IMR-90 (cell line): ENCODE measurements around the gene SH3TC1. TPM values are rescaled to one million over a fixed set of nuclear protein-coding genes. Genes with fewer than 3 reads are reported as not detected.

ENCODE experiments used
- ATAC-seq: fragments of 200-7000 bp; cut with Tn5 transposase; 2 replicates; pipeline ENCODE4 v1.9.1; 2020; ENCODE audit warnings: low read depth, mild to moderate bottlenecking, moderate library complexity
- BruUV-seq: library from RNA; stranded (reverse); fragments of 400-500 nt; replicated peaks from 2 replicates; lab custom pipeline; 2021; lab: Mats Ljungman, UMichigan
- CTCF ChIA-PET: fragments of 300-600 bp; formaldehyde crosslinking; extraction: SDS; loops from one replicate; lab custom pipeline; 2021; ENCODE audit warnings: antibody characterized with exemption; lab: Yijun Ruan, JAX
- POLR2A ChIA-PET: fragments of 300-600 bp; sonication (Branson Sonifier 250); formaldehyde crosslinking; loops from one replicate; lab custom pipeline; 2022; ENCODE audit warnings: antibody characterized with exemption; ENCODE audit not compliant: unreplicated experiment; lab: Charles Lee
- DNase-seq: peaks from one replicate; pipeline ENCODE4 v3.0.0; 2013
- H2AFZ ChIP-seq: replicated peaks from 2 replicates; pipeline ENCODE3; 2013; ENCODE audit warnings: low read length, mild to moderate bottlenecking; ENCODE audit not compliant: poor library complexity
- H2AK5ac ChIP-seq: 2 replicates; pipeline ENCODE4 v1.6.1; 2013; ENCODE audit warnings: low read depth, low read length, inconsistent platforms
- H2AK9ac ChIP-seq: replicated peaks from 2 replicates; pipeline ENCODE3; 2013; ENCODE audit warnings: mild to moderate bottlenecking, low read depth, low read length, moderate library complexity; ENCODE audit not compliant: poor library complexity
- H2BK120ac ChIP-seq: 2 replicates; pipeline ENCODE4 v1.6.1; 2013; ENCODE audit warnings: low read depth, low read length, inconsistent platforms
- H2BK15ac ChIP-seq: 3 replicates; pipeline ENCODE4 v1.6.1; 2013; ENCODE audit warnings: low read depth, low read length, inconsistent platforms
- H2BK20ac ChIP-seq: 2 replicates; pipeline ENCODE4 v1.6.1; 2013; ENCODE audit warnings: low read depth, mild to moderate bottlenecking, inconsistent platforms, low read length, moderate library complexity
- H2BK5ac ChIP-seq: 2 replicates; pipeline ENCODE4 v1.6.1; 2013; ENCODE audit warnings: mild to moderate bottlenecking, low read depth, low read length, inconsistent platforms; ENCODE audit not compliant: poor library complexity, severe bottlenecking
- H3K14ac ChIP-seq: replicated peaks from 2 replicates; pipeline ENCODE4 v1.6.1; 2013; ENCODE audit warnings: low read depth, low read length, inconsistent platforms
- H3K18ac ChIP-seq: 2 replicates; pipeline ENCODE4 v1.6.1; 2013; ENCODE audit warnings: low read depth, low read length, control low read depth
- H3K23ac ChIP-seq: 2 replicates; pipeline ENCODE4 v1.6.1; 2013; ENCODE audit warnings: low read depth, low read length, inconsistent platforms
- H3K27ac ChIP-seq: 2 replicates; pipeline ENCODE4 v1.5.1; 2013; ENCODE audit warnings: mild to moderate bottlenecking, control low read depth, low read length; ENCODE audit not compliant: insufficient read depth
- H3K27me3 ChIP-seq: 2 replicates; pipeline ENCODE4 v1.6.1; 2013; ENCODE audit warnings: low read length; ENCODE audit not compliant: control insufficient read depth, insufficient read depth
- H3K36me3 ChIP-seq: 2 replicates; pipeline ENCODE4 v1.6.1; 2013; ENCODE audit warnings: low read length, mixed read lengths; ENCODE audit not compliant: control insufficient read depth, insufficient read depth
- H3K4ac ChIP-seq: 2 replicates; pipeline ENCODE4 v1.6.1; 2013; ENCODE audit warnings: low read depth, low read length, inconsistent platforms
- H3K4me1 ChIP-seq: 2 replicates; pipeline ENCODE4 v1.6.1; 2013; ENCODE audit warnings: low read length, mixed read lengths; ENCODE audit not compliant: control insufficient read depth, insufficient read depth
- H3K4me2 ChIP-seq: 2 replicates; pipeline ENCODE4 v1.6.1; 2013; ENCODE audit warnings: low read depth, mild to moderate bottlenecking, control low read depth, low read length, moderate library complexity
- H3K4me3 ChIP-seq: 2 replicates; pipeline ENCODE4 v1.5.1; 2013; ENCODE audit warnings: low read depth, mild to moderate bottlenecking, control low read depth, low read length, moderate library complexity; ENCODE audit not compliant: insufficient read depth
- H3K56ac ChIP-seq: 2 replicates; pipeline ENCODE4 v1.6.1; 2013; ENCODE audit warnings: low read length, inconsistent platforms; ENCODE audit not compliant: insufficient read depth; ENCODE audit errors: extremely low read depth
- H3K79me1 ChIP-seq, 2 experiments: 2 replicates each; pipeline ENCODE4 v1.6.1; 2013; ENCODE audit warnings: low read length in 2 of 2, inconsistent platforms in 1 of 2, low read depth in 1 of 2
- H3K9ac ChIP-seq: 2 replicates; pipeline ENCODE4 v1.6.1; 2013; ENCODE audit warnings: low read depth, low read length, control low read depth
- H3K9me1 ChIP-seq: 2 replicates; pipeline ENCODE4 v1.6.1; 2013; ENCODE audit warnings: low read length, inconsistent platforms; ENCODE audit not compliant: insufficient read depth
- H3K9me3 ChIP-seq: 2 replicates; pipeline ENCODE4 v1.6.1; 2013; ENCODE audit warnings: low read length; ENCODE audit not compliant: control insufficient read depth, insufficient read depth
- H4K20me1 ChIP-seq: 2 replicates; pipeline ENCODE4 v1.6.1; 2013; ENCODE audit warnings: low read length, inconsistent platforms; ENCODE audit not compliant: insufficient read depth
- H4K5ac ChIP-seq: 2 replicates; pipeline ENCODE4 v1.6.1; 2013; ENCODE audit warnings: mild to moderate bottlenecking, low read depth, low read length, control low read depth
- H4K8ac ChIP-seq, 2 experiments: 2 replicates each; pipeline ENCODE4 v1.6.1; 2013; ENCODE audit warnings: low read depth in 2 of 2, low read length in 2 of 2, control low read depth in 1 of 2, inconsistent platforms in 1 of 2
- H4K91ac ChIP-seq: 2 replicates; pipeline ENCODE4 v1.6.1; 2013; ENCODE audit warnings: low read depth, low read length, inconsistent platforms; ENCODE audit not compliant: insufficient read depth
- BHLHE40 ChIP-seq: fragments of 150-350 bp; IDR thresholded peaks from 2 replicates; pipeline ENCODE4 v1.6.1; 2016; ENCODE audit warnings: mild to moderate bottlenecking, low read depth, low read length
- CEBPB ChIP-seq: IDR thresholded peaks from 2 replicates; pipeline ENCODE4 v1.6.1; 2012; ENCODE audit warnings: low read depth, low read length, improper control_type of control experiment
- CHD1 ChIP-seq: IDR thresholded peaks from 2 replicates; pipeline ENCODE4 v1.6.1; 2012; ENCODE audit warnings: low read depth, low read length, improper control_type of control experiment
- FOS ChIP-seq: fragments of 150-350 bp; IDR thresholded peaks from 2 replicates; pipeline ENCODE4 v1.6.1; 2016; ENCODE audit warnings: low read depth, low read length
- MAFK ChIP-seq: IDR thresholded peaks from 2 replicates; pipeline ENCODE4 v1.6.1; 2012; ENCODE audit warnings: low read depth, low read length, improper control_type of control experiment
- MAZ ChIP-seq: IDR thresholded peaks from 2 replicates; pipeline ENCODE4 v1.6.1; 2012; ENCODE audit warnings: low read depth, mild to moderate bottlenecking, low read length, improper control_type of control experiment, moderate library complexity, borderline replicate concordance
- MXI1 ChIP-seq: IDR thresholded peaks from 2 replicates; pipeline ENCODE4 v1.6.1; 2012; ENCODE audit warnings: low read depth, mild to moderate bottlenecking, low read length, moderate library complexity, borderline replicate concordance
- NFE2L2 ChIP-seq: fragments of 150-350 bp; IDR thresholded peaks from 2 replicates; pipeline ENCODE4 v1.6.1; 2016; ENCODE audit warnings: low read depth, mild to moderate bottlenecking, low read length
- RAD21 ChIP-seq: IDR thresholded peaks from 2 replicates; pipeline ENCODE4 v1.6.1; 2012; ENCODE audit warnings: low read length, improper control_type of control experiment
- RCOR1 ChIP-seq: IDR thresholded peaks from 2 replicates; pipeline ENCODE4 v1.6.1; 2012; ENCODE audit warnings: mild to moderate bottlenecking, low read length, improper control_type of control experiment; ENCODE audit not compliant: insufficient replicate concordance
- RFX5 ChIP-seq: IDR thresholded peaks from 2 replicates; pipeline ENCODE4 v1.8.0; 2012; ENCODE audit warnings: low read depth, mild to moderate bottlenecking, low read length, moderate library complexity
- SMC3 ChIP-seq: fragments of 150-350 bp; IDR thresholded peaks from 2 replicates; pipeline ENCODE4 v1.6.1; 2016; ENCODE audit warnings: low read depth, mild to moderate bottlenecking, antibody characterized with exemption, low read length, moderate library complexity
- WGBS, 2 experiments: methylation state at CpG; one replicate each; pipeline versions ENCODE4 v1.1.5 to v1.1.7; 2013; ENCODE audit warnings: missing lambda C conversion rate in 2 of 2; ENCODE audit not compliant: insufficient read length in 1 of 2; ENCODE audit errors: extremely low coverage in 2 of 2; 5-methylcytosine and 5-hydroxymethylcytosine counted together
- dilution Hi-C: fragments of 300-500 bp; cut with HindIII; formaldehyde crosslinking; loops from one replicate; pipeline ENCODE4 v1.14.3; 2018; ENCODE audit warnings: low sequenced_read_pairs; ENCODE audit not compliant: unreplicated experiment
- in situ Hi-C: fragments of 300-500 bp; cut with MboI; formaldehyde crosslinking; loops from 3 replicates; pipeline ENCODE4 v1.14.3; 2019; ENCODE audit warnings: low sequenced_read_pairs, inconsistent platforms, mixed read lengths
- intact Hi-C: fragments of 100-400 bp; cut with micrococcal nuclease; formaldehyde crosslinking; loops from 2 replicates; pipeline ENCODE4 v1.10.0; 2022
- polyA plus RNA-seq, 3 experiments: library from polyadenylated mRNA; depleted of rRNA; stranded (reverse); fragments of >200 nt; gene quantifications; 2 replicates each; pipeline ENCODE4 v1.2.3, GENCODE V29; 2012; ENCODE audit warnings: low replicate concordance in 1 of 3
- total RNA-seq: library from RNA; depleted of rRNA; stranded (reverse); fragments of >200 nt; gene quantifications from 2 replicates; pipeline ENCODE4 v1.2.3, GENCODE V29; 2012
- TF ChIP-seq, protein P1 (sequence below): conservative IDR thresholded peaks from 2 replicates; pipeline ENCODE4 v1.5.1; 2012; ENCODE audit warnings: mild to moderate bottlenecking, low read depth, low read length, improper control_type of control experiment
- TF ChIP-seq, protein P2 (sequence below): fragments of 150-350 bp; IDR thresholded peaks from 2 replicates; pipeline ENCODE4 v1.6.1; 2016; ENCODE audit warnings: low read depth, mild to moderate bottlenecking, low read length, moderate library complexity, borderline replicate concordance
- TF ChIP-seq, protein P3 (sequence below): fragments of 150-350 bp; IDR thresholded peaks from 2 replicates; pipeline ENCODE4 v1.6.1; 2017; ENCODE audit warnings: mild to moderate bottlenecking, antibody characterized with exemption, low read length, low read depth

SH3TC1 gene
- total and polyA plus RNA-seq, 2 of the 4 experiments (the other 2 are of a cell fraction), result 1.6 to 2.2 TPM

DNA sequence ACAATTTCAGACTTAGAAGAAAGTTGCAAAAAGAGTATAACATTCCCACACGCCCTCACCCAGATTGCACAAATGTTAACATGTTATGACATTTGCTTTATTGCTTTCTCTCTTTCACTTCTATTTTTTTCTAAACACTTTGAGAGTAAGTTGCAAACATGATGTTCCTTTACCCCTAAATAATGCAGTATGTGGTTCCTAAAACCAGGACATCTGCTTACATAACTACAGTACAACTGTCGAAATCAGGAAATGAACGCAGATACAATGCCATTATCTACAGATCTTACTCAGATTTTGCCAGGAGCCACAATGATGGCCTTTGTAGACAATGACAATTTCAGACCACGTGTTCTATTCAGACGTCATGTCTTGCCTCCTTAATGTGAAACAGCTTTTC is 22.4 kb downstream of the SH3TC1 start:
- no peak for TF ChIP-seq RAD21
- no peak for TF ChIP-seq FOS
- TF ChIP-seq, protein P1, sequence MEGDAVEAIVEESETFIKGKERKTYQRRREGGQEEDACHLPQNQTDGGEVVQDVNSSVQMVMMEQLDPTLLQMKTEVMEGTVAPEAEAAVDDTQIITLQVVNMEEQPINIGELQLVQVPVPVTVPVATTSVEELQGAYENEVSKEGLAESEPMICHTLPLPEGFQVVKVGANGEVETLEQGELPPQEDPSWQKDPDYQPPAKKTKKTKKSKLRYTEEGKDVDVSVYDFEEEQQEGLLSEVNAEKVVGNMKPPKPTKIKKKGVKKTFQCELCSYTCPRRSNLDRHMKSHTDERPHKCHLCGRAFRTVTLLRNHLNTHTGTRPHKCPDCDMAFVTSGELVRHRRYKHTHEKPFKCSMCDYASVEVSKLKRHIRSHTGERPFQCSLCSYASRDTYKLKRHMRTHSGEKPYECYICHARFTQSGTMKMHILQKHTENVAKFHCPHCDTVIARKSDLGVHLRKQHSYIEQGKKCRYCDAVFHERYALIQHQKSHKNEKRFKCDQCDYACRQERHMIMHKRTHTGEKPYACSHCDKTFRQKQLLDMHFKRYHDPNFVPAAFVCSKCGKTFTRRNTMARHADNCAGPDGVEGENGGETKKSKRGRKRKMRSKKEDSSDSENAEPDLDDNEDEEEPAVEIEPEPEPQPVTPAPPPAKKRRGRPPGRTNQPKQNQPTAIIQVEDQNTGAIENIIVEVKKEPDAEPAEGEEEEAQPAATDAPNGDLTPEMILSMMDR, result no peak
- no peak for TF ChIP-seq RFX5
- TF ChIP-seq, protein P2, sequence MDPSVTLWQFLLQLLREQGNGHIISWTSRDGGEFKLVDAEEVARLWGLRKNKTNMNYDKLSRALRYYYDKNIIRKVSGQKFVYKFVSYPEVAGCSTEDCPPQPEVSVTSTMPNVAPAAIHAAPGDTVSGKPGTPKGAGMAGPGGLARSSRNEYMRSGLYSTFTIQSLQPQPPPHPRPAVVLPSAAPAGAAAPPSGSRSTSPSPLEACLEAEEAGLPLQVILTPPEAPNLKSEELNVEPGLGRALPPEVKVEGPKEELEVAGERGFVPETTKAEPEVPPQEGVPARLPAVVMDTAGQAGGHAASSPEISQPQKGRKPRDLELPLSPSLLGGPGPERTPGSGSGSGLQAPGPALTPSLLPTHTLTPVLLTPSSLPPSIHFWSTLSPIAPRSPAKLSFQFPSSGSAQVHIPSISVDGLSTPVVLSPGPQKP, result no peak
- no peak for TF ChIP-seq NFE2L2
- TF ChIP-seq CHD1, result no peak
- TF ChIP-seq SMC3, result no peak
- TF ChIP-seq MAFK, result no peak
- no peak for TF ChIP-seq BHLHE40
- TF ChIP-seq CEBPB, result no peak
- TF ChIP-seq RCOR1, result no peak
- TF ChIP-seq MAZ, result no peak
- no peak for TF ChIP-seq MXI1
- TF ChIP-seq, protein P3, sequence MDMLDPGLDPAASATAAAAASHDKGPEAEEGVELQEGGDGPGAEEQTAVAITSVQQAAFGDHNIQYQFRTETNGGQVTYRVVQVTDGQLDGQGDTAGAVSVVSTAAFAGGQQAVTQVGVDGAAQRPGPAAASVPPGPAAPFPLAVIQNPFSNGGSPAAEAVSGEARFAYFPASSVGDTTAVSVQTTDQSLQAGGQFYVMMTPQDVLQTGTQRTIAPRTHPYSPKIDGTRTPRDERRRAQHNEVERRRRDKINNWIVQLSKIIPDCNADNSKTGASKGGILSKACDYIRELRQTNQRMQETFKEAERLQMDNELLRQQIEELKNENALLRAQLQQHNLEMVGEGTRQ, result no peak
- Histone ChIP-seq H3K9ac (no peak overlapping the region), H2BK20ac (no peak overlapping the region), H2AK5ac (no peak overlapping the region), H3K9me3 (no peaks in the 10 kb centered on the region), H3K4ac (no peak overlapping the region), H3K18ac (no peak overlapping the region), H3K79me1 (no peaks in the 10 kb centered on the region), H3K56ac (no peak overlapping the region), H3K23ac (no peak overlapping the region), H2BK15ac (no peak overlapping the region), H4K5ac (no peak overlapping the region), H3K9me1 (no peaks in the 10 kb centered on the region), H2AK9ac (no peak overlapping the region), H3K14ac (no peak overlapping the region), H3K4me2 (no peak overlapping the region), H4K20me1 (no peaks in the 10 kb centered on the region), H2BK120ac (no peak overlapping the region), H3K27ac (no peak overlapping the region), H4K8ac (no peak overlapping the region), H4K91ac (no peak overlapping the region), H3K36me3 (no peaks in the 10 kb centered on the region), H3K4me1 (no peaks in the 10 kb centered on the region), H2AFZ (no peak overlapping the region), H2BK5ac (no peak overlapping the region), H3K27me3 (peaks cover 8% of the 10 kb centered on the region; the same call in 1 of the 2 replicates), H3K4me3 (no peak overlapping the region)
- dilution Hi-C loops (no loop called here), in situ Hi-C loops (loop anchor here (25.0 kb wide), 1 partner anchor 391 kb away; no protein-coding TSS in a partner anchor), intact Hi-C loops (no loop called here)
- no peak; the same call in 1 of the 2 replicates for ATAC-seq
- 39% methylated on average over 3 of the region's 5 CpGs; no CpG with 5 or more reads in 1 of the 2 experiments for WGBS, 2 experiments
- POLR2A ChIA-PET, result no interaction called here
- no TSS peak for BruUV-seq
- DNase-seq, result peak; percentile 10
- CTCF ChIA-PET, result interaction anchor here (0.6 to 1.3 kb wide), 3 partner anchors 45 to 1428 kb away, joined by 3 to 4 read pairs (median 4); no protein-coding TSS in a partner anchor
